ENCODE measurements around the gene GPR50. TPM values are rescaled to one million over a fixed set of nuclear protein-coding genes. Genes with fewer than 3 reads are reported as not detected.

Gene GPR50
- total and polyA plus RNA-seq, 2 donors (not counting 1 experiment from before 2014, with no cell fraction given): not detected

GRCh38 chrX:151153667-151154066 lies 22.7 kb upstream of the GPR50 start:
- Histone ChIP-seq H3K4me3 (ENCODE audit: control extremely low read depth in 1 of 5, extremely low read depth in 1 of 5, insufficient read depth in 1 of 5, low read depth in 2 of 5, low read length in 4 of 5) (no peak overlapping the region), H2AFZ (ENCODE audit: insufficient read depth, low read depth, low read length, poor library complexity, severe bottlenecking) (no peak overlapping the region), H3K27ac (ENCODE audit: low read length in 2 of 2) (no peak overlapping the region), H3K79me2 (ENCODE audit: control insufficient read depth, insufficient read depth, low read length) (no peaks in the 10 kb centered on the region), H4K20me1 (ENCODE audit: control insufficient read depth, insufficient read depth, low read length, poor library complexity, severe bottlenecking) (no peaks in the 10 kb centered on the region), H3K9ac (ENCODE audit: low read length) (no peak overlapping the region), H3K36me3 (replicated peaks in 1 of 2; ENCODE audit: control extremely low read depth in 1 of 2, control insufficient read depth in 1 of 2, extremely low read depth in 1 of 2, insufficient read depth in 2 of 2, low read length in 1 of 2) (no peaks in the 10 kb centered on the region), H3K27me3 (replicated peaks in 1 of 4; ENCODE audit: control extremely low read depth in 1 of 4, control insufficient read depth in 3 of 4, insufficient read depth in 4 of 4, low read length in 3 of 4) (no peaks in the 10 kb centered on the region), H3K4me2 (replicated peaks; ENCODE audit: low read depth, low read length, poor library complexity, severe bottlenecking) (no peak overlapping the region), H3K4me1 (ENCODE audit: control insufficient read depth in 2 of 2, insufficient read depth in 2 of 2, low read length in 2 of 2) (no peaks in the 10 kb centered on the region), H3K9me3 (ENCODE audit: control extremely low read depth in 1 of 3, control insufficient read depth in 2 of 3, insufficient read depth in 1 of 3, low read length in 2 of 3) (no peaks in the 10 kb centered on the region)
- TF ChIP-seq, protein P1, sequence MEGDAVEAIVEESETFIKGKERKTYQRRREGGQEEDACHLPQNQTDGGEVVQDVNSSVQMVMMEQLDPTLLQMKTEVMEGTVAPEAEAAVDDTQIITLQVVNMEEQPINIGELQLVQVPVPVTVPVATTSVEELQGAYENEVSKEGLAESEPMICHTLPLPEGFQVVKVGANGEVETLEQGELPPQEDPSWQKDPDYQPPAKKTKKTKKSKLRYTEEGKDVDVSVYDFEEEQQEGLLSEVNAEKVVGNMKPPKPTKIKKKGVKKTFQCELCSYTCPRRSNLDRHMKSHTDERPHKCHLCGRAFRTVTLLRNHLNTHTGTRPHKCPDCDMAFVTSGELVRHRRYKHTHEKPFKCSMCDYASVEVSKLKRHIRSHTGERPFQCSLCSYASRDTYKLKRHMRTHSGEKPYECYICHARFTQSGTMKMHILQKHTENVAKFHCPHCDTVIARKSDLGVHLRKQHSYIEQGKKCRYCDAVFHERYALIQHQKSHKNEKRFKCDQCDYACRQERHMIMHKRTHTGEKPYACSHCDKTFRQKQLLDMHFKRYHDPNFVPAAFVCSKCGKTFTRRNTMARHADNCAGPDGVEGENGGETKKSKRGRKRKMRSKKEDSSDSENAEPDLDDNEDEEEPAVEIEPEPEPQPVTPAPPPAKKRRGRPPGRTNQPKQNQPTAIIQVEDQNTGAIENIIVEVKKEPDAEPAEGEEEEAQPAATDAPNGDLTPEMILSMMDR (IDR thresholded peaks at IDR 0.05): no peak
- no peak for TF ChIP-seq EZH2 (IDR thresholded peaks at IDR 0.05; ENCODE audit: borderline replicate concordance, insufficient read depth, low read depth, low read length, poor library complexity, severe bottlenecking)
- H3K27me3 Mint-ChIP-seq: no peaks in the 10 kb centered on the region
- no peak for DNase-seq
- CTCF ChIA-PET: no interaction called here
- intact Hi-C loops (cut with micrococcal nuclease): loop anchor here (5.0 kb wide), 1 partner anchor 1664 kb away; no protein-coding TSS in a partner anchor
- WGBS (ENCODE audit: insufficient coverage): 57% methylated on average over 2 of the region's 6 CpGs
- no peaks in the 10 kb centered on the region for H3K4me1 Mint-ChIP-seq
- no peak overlapping the region for H3K27ac Mint-ChIP-seq
- H3K9me3 Mint-ChIP-seq (ENCODE audit: insufficient read depth): no peaks in the 10 kb centered on the region
- POLR2A ChIA-PET: no interaction called here
- ATAC-seq (ENCODE audit: low read depth): no peak
- H3K4me3 Mint-ChIP-seq: no peak overlapping the region

DNA sequence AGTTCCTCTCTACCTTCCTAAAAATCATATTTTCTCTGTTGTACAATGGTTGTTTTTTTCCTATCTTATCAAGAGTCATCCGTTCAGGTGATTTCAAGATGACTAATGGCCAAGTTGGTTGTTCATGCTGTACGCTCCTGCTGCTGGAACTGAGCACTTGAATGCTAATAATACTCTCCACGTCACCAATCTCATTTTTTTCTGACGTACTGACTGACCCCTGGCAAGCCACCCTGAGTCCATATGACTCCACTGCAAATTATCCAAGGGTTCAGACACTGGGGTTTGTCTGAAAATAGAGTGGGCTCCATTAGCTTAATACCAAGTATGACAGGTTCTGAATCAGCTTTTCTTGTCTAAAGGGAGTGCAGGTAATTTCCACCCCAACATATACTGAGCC lies 21.1 kb upstream of the GPR50 start:
- Histone ChIP-seq H3K36me3 (replicated peaks in 1 of 2; ENCODE audit: control extremely low read depth in 1 of 2, control insufficient read depth in 1 of 2, extremely low read depth in 1 of 2, insufficient read depth in 2 of 2, low read length in 1 of 2) (no peaks in the 10 kb centered on the region), H3K79me2 (ENCODE audit: control insufficient read depth, insufficient read depth, low read length) (no peaks in the 10 kb centered on the region), H3K9me3 (ENCODE audit: control extremely low read depth in 1 of 3, control insufficient read depth in 2 of 3, insufficient read depth in 1 of 3, low read length in 2 of 3) (no peaks in the 10 kb centered on the region), H3K9ac (ENCODE audit: low read length) (no peak overlapping the region), H3K4me3 (ENCODE audit: control extremely low read depth in 1 of 5, extremely low read depth in 1 of 5, insufficient read depth in 1 of 5, low read depth in 2 of 5, low read length in 4 of 5) (no peak overlapping the region), H3K27me3 (replicated peaks in 1 of 4; ENCODE audit: control extremely low read depth in 1 of 4, control insufficient read depth in 3 of 4, insufficient read depth in 4 of 4, low read length in 3 of 4) (no peaks in the 10 kb centered on the region), H4K20me1 (ENCODE audit: control insufficient read depth, insufficient read depth, low read length, poor library complexity, severe bottlenecking) (no peaks in the 10 kb centered on the region), H3K4me2 (replicated peaks; ENCODE audit: low read depth, low read length, poor library complexity, severe bottlenecking) (no peak overlapping the region), H3K4me1 (ENCODE audit: control insufficient read depth in 2 of 2, insufficient read depth in 2 of 2, low read length in 2 of 2) (no peaks in the 10 kb centered on the region), H3K27ac (ENCODE audit: low read length in 2 of 2) (no peak overlapping the region), H2AFZ (ENCODE audit: insufficient read depth, low read depth, low read length, poor library complexity, severe bottlenecking) (no peak overlapping the region)
- no peaks in the 10 kb centered on the region for H3K4me1 Mint-ChIP-seq
- DNase-seq: no peak
- WGBS (ENCODE audit: insufficient coverage): no CpG with 5 or more reads among the region's 4 CpGs
- no peak for TF ChIP-seq EZH2 (IDR thresholded peaks at IDR 0.05; ENCODE audit: borderline replicate concordance, insufficient read depth, low read depth, low read length, poor library complexity, severe bottlenecking)
- TF ChIP-seq, protein P1 (IDR thresholded peaks at IDR 0.05): no peak
- ChIA-PET CTCF (no interaction called here), POLR2A (no interaction called here)
- intact Hi-C loops (cut with micrococcal nuclease): no loop called here
- H3K27ac Mint-ChIP-seq: no peak overlapping the region
- no peak for ATAC-seq (ENCODE audit: low read depth)
- no peaks in the 10 kb centered on the region for H3K9me3 Mint-ChIP-seq (ENCODE audit: insufficient read depth)
- no peaks in the 10 kb centered on the region for H3K27me3 Mint-ChIP-seq
- H3K4me3 Mint-ChIP-seq: no peak overlapping the region

All from B cell (primary cell).